GM12878 (cell line): ENCODE measurements around the gene NLGN3. TPM values are rescaled to one million over a fixed set of nuclear protein-coding genes. Genes with fewer than 3 reads are reported as not detected.

Experiments
- CBFB ChIP-seq: IDR thresholded peaks from 2 replicates; pipeline ENCODE4 v1.6.1; 2016; ENCODE audit warnings: antibody characterized with exemption, low read depth
- EGR1 ChIP-seq, 2 experiments: IDR thresholded peaks; 1 replicate in 1 of 2; 2 replicates in 1 of 2; pipeline ENCODE4 v1.6.1; 2011 to 2012; ENCODE audit warnings: low read depth in 2 of 2, low read length in 2 of 2, borderline replicate concordance in 1 of 2, mild to moderate bottlenecking in 1 of 2, moderate library complexity in 1 of 2
- MTA3 ChIP-seq: IDR thresholded peaks from 2 replicates; pipeline ENCODE4 v1.6.1; 2012; ENCODE audit warnings: low read length, inconsistent platforms, borderline replicate concordance
- NFXL1 ChIP-seq: fragments of 450-650 bp; IDR thresholded peaks from 2 replicates; pipeline ENCODE4 v1.6.1; 2017; ENCODE audit warnings: antibody characterized with exemption, mild to moderate bottlenecking, borderline replicate concordance
- PML ChIP-seq: IDR thresholded peaks from 2 replicates; pipeline ENCODE4 v1.6.1; 2012; ENCODE audit warnings: low read length, inconsistent platforms
- polyA plus RNA-seq, 11 experiments: library from polyadenylated mRNA; depleted of rRNA in 4 of 11; unstranded in 6 of 11; stranded (reverse) in 5 of 11; fragments of >200 nt; fragmentation: Nextera tagmentation in 4 of 11; fragmentation: Illumina TruSeq in 1 of 11; extraction: Ambion mirVana in 4 of 11; extraction: Trizol in 1 of 11; gene quantifications; 1 replicate in 1 of 11; 2 replicates in 10 of 11; pipeline versions ENCODE4 v1.2.1 to v1.2.3, GENCODE V29; 2011 to 2016; ENCODE audit warnings: inconsistent platforms in 2 of 11, missing spikeins in 2 of 11, low read depth in 1 of 11
- total RNA-seq, 4 experiments: library from RNA; depleted of rRNA in 3 of 4; stranded (reverse); fragments of >200 nt in 3 of 4; fragmentation: Illumina TruSeq in 1 of 4; extraction: Trizol in 1 of 4; gene quantifications; 2 replicates each; pipeline versions ENCODE4 v1.2.1 to v1.2.3, GENCODE V29; 2013 to 2021
- TF ChIP-seq, protein P1 (sequence below): fragments of 450-650 bp; IDR thresholded peaks from 2 replicates; pipeline ENCODE4 v1.6.1; 2016; ENCODE audit warnings: mild to moderate bottlenecking
- TF ChIP-seq, protein P2 (sequence below): fragments of 450-650 bp; IDR thresholded peaks from 2 replicates; pipeline ENCODE4 v1.6.1; 2017; ENCODE audit warnings: mild to moderate bottlenecking

The NLGN3 gene
- total and polyA plus RNA-seq, 10 of the 15 experiments (the other 5 are each of a cell fraction or from before 2014, with no cell fraction given): 0.07 to 0.73 (median 0.28) TPM

DNA sequence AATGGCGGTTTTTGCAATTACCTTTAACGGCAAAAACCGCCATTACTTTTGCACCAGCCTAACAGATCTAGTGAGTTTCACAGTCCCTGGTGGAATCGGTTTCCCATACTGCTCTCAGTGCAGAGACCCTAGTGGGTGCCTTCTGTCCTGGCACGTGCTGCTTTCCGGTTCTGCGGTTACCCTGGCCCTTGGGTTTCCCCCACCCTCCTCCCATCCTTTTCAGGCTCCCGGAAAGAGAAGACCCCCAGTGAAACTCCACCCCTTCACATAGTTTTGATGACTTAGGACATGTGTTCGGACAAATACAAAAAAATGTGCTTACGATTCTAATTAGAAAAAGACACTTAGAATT, 36.9 kb downstream of the NLGN3 start (continued):
- no peak for TF ChIP-seq PML
- no peak for TF ChIP-seq EGR1 (IDR thresholded peaks at IDR 0.05; ENCODE audit: borderline replicate concordance in 1 of 2, low read depth in 2 of 2, low read length in 2 of 2)
- TF ChIP-seq MTA3: peak; percentile 48; the same call in 1 of the 2 replicates
- TF ChIP-seq NFXL1: no peak
- TF ChIP-seq, protein P1, sequence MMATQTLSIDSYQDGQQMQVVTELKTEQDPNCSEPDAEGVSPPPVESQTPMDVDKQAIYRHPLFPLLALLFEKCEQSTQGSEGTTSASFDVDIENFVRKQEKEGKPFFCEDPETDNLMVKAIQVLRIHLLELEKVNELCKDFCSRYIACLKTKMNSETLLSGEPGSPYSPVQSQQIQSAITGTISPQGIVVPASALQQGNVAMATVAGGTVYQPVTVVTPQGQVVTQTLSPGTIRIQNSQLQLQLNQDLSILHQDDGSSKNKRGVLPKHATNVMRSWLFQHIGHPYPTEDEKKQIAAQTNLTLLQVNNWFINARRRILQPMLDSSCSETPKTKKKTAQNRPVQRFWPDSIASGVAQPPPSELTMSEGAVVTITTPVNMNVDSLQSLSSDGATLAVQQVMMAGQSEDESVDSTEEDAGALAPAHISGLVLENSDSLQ: no peak
- TF ChIP-seq, protein P2, sequence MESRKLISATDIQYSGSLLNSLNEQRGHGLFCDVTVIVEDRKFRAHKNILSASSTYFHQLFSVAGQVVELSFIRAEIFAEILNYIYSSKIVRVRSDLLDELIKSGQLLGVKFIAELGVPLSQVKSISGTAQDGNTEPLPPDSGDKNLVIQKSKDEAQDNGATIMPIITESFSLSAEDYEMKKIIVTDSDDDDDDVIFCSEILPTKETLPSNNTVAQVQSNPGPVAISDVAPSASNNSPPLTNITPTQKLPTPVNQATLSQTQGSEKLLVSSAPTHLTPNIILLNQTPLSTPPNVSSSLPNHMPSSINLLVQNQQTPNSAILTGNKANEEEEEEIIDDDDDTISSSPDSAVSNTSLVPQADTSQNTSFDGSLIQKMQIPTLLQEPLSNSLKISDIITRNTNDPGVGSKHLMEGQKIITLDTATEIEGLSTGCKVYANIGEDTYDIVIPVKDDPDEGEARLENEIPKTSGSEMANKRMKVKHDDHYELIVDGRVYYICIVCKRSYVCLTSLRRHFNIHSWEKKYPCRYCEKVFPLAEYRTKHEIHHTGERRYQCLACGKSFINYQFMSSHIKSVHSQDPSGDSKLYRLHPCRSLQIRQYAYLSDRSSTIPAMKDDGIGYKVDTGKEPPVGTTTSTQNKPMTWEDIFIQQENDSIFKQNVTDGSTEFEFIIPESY: no peak
- TF ChIP-seq CBFB: peak; percentile 59; the same call in 1 of the 2 replicates
